ENCODE data around the gene ZNF805.
"Not testable (repeated sequence)": the region's sequence is repeated elsewhere in the genome, so short reads cannot be mapped to it uniquely, and the experiment has no call there.

Gene ZNF805

GRCh38 chr19:57240311-57241090 is at the start of gene ZNF805:
TSS of gene ZNF805 (plus strand) at chr19:57240632. CDS start at chr19:57240892, 260 bp downstream.
- peak; percentile 64 for DNase-seq (ENCODE audit: low read depth)

- DNase-seq (ENCODE audit: low read depth): peak; percentile 46
Observed at GRCh38 chr19:57191141-57192076, 49.0 kb upstream of the ZNF805 start, which contains the start of gene ZNF264. TSS of gene ZNF264 (plus strand) at chr19:57191500. CDS start at chr19:57191914, 414 bp downstream.

DNA sequence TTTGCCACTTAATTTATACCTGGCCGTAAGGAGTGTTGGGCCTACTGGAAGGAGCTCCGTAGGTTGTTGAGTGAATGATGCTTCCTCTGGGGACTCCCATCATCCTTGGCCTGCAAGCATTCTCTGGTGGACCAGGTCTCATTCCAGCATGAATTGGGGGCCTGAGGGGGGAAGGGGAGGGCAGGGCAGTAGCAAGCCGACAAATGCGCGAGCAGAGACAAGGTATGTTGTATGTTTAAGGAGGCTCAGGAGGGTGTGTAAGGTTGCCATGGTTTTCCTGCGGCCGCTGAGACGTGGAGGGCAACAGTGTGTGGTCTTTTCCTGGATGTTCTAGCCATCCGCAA is 48.4 kb upstream of the ZNF805 start:
- DNase-seq (ENCODE audit: low read depth): no peak

- DNase-seq (ENCODE audit: low read depth): no peak
Observed at GRCh38 chr19:57192993-57193392, 47.4 kb upstream of the ZNF805 start.

DNA sequence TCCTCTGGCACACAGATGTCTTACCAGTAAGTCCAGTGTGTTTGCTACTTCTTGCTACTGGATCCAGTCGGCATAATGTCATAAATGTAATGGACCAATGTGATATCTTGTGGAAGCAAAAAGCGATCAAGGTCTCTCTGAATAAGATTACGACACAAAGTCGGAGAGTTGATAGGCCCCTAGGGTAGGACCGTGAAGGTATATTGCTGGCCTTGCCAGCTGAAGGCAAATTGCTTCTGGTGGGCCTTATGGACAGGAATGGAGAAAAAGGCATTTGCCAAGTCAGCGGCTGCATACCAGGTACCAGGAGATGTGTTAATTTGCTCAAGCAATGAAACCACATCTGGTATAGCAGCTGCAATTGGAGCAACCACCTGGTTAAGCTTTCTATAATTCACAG is 42.6 kb upstream of the ZNF805 start:
- not testable (repeated sequence) for DNase-seq (ENCODE audit: low read depth)

- no peak for DNase-seq (ENCODE audit: low read depth)
Observed at GRCh38 chr19:57202160-57202559, 38.3 kb upstream of the ZNF805 start.

GRCh38 chr19:57210381-57210780 is 30.1 kb upstream of the ZNF805 start:
- no peak for DNase-seq (ENCODE audit: low read depth)

DNA sequence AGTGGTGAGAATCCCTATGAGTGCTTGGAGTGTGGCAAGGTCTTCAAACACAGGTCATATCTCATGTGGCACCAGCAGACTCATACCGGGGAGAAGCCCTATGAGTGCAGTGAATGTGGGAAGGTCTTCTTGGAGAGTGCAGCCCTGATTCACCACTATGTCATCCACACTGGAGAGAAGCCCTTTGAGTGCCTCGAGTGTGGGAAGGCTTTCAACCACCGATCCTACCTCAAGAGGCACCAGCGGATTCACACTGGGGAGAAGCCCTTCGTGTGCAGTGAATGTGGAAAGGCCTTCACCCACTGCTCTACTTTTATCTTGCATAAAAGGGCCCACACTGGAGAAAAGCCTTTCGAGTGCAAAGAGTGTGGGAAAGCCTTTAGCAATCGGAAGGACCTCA is 28.3 kb upstream of the ZNF805 start:
- DNase-seq (ENCODE audit: low read depth): no peak

- no peak for DNase-seq (ENCODE audit: low read depth)
Observed at GRCh38 chr19:57227502-57227901, 12.9 kb upstream of the ZNF805 start.

DNA sequence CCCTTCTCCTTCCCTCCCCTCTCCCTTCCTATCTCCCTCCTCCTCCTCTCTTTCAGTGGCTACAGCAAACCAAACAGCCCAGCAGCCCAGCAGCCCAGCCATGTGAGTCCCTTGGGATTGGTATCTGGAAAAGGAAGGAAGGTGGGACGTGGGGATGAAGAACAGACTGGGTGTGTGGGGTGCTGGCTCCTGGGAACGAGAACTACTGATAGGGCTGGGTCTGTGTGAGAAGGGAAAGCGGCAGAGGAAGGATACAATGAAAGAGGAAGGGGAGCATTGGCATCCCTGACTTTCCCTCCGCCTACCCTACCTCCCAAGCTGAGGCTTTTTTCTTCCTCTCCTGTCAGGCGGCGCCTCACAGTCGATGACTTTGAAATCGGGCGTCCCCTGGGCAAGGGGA is 8.7 kb upstream of the ZNF805 start:
- DNase-seq (ENCODE audit: low read depth): no peak

DNA sequence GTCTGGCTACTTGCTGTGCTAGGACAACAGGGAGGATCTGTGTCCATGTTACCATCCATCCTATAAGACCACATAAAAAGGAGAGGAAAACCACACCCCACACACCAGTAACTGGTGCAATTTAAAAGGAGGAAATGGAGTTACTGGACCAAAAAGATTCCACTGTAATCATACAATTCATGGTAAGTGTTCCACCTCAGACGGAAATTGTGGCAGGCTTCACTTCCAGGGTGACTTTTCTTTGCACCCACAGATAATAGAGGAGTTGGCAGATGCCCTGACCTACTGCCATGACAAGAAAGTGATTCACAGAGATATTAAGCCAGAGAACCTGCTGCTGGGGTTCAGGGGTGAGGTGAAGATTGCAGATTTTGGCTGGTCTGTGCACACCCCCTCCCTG is 7.2 kb upstream of the ZNF805 start:
- no peak for DNase-seq (ENCODE audit: low read depth)

GRCh38 chr19:57239982-57240310 is 486 bp upstream of the ZNF805 start:
- DNase-seq (ENCODE audit: low read depth): no peak

DNA sequence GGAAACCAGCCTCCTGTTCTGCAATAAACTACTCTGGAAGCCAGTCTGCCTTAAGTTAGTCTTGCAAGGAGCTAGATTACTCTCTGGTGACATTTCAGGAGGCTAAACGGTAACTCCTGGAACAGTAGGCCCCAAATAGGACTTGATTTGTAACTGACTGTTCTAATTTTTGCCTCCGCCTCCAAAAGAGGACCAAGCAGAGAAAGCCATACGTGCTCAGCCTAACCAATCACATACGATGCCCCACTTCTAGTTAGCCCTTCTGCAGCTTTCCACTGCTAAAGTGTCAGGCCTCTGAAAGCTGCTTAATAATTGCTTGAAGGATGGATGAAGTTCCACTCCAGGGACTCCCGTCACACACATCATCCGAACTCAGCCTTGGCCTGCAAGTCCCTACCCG is 744 bp downstream of the ZNF805 start:
- no peak for DNase-seq (ENCODE audit: low read depth)

GRCh38 chr19:57242821-57243220 is 2.4 kb downstream of the ZNF805 start:
- DNase-seq (ENCODE audit: low read depth): no peak

DNA sequence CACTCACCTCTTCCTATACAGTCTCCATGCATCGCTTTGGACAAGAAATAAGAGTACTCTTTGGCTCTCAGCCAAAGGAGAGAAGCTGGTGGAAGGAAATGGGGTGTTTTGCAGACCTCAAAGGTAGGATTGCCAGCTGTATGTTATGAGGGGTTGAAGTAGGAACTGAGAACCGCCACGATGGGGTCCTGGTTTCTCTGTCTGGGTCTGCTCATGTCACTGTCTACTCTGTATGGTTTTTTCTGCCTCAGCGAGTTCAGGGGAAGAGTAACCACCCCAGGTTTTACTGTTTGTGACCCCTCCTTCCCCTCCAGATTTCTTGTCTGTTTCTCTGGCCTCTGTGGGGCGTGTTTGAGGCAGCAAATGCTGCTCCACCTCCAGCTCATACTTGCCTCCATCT is 4.1 kb downstream of the ZNF805 start:
- DNase-seq (ENCODE audit: low read depth): no peak

- DNase-seq (ENCODE audit: low read depth): no peak
Observed at GRCh38 chr19:57245066-57245465, 4.6 kb downstream of the ZNF805 start.

- DNase-seq (ENCODE audit: low read depth): no peak
Observed at GRCh38 chr19:57245959-57246358, 5.5 kb downstream of the ZNF805 start.

GRCh38 chr19:57248646-57249045 is 8.2 kb downstream of the ZNF805 start:
- no peak for DNase-seq (ENCODE audit: low read depth)

DNA sequence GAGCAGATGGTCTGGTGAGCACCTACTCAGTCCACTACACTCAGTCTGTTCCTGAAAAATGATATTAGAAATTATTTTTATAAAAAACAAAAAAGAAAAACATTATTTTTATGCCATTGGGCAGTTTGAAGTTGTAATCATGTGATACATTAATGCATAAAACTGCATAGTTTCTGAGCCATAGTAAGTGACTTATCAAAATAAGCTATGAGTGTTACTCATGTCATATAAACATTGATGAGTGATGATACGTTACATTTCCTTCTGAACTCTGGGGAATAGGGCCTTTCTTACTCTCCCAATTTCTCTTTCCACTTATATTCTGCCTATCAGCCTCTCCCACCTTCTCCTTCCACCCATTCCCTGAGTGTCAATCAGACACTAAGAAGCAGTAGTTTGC is 8.9 kb downstream of the ZNF805 start:
- no peak for DNase-seq (ENCODE audit: low read depth)

DNA sequence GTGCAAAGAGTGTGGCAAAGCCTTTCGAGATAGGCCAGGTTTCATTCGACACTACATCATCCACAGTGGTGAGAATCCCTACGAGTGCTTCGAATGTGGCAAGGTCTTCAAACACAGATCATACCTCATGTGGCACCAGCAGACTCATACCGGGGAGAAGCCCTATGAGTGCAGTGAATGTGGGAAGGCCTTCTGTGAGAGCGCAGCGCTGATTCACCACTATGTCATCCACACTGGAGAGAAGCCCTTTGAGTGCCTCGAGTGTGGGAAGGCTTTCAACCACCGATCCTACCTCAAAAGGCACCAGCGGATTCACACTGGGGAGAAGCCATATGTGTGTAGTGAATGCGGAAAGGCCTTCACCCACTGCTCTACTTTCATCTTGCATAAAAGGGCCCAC is 13.3 kb downstream of the ZNF805 start:
- DNase-seq (ENCODE audit: low read depth): not testable (repeated sequence)

DNA sequence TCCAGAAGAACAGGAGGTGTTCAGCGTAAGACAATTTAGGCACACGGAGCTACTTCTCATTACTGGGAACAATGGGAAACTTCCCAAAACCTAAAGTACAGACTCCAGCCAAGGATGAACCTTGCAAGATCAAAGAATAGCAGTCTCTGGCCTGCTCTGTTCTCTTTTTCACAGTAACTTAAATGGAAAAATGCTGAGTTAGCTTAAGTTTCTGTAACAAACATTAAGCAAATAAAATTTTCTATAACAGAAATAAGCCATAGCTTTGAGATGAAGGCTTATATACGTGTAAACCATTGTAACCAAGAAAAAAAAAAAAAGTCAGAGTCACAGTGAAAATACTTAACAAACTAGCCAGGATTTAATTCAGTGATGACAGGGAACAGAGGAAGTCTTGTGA is 21.6 kb downstream of the ZNF805 start:
- DNase-seq (ENCODE audit: low read depth): no peak

DNA sequence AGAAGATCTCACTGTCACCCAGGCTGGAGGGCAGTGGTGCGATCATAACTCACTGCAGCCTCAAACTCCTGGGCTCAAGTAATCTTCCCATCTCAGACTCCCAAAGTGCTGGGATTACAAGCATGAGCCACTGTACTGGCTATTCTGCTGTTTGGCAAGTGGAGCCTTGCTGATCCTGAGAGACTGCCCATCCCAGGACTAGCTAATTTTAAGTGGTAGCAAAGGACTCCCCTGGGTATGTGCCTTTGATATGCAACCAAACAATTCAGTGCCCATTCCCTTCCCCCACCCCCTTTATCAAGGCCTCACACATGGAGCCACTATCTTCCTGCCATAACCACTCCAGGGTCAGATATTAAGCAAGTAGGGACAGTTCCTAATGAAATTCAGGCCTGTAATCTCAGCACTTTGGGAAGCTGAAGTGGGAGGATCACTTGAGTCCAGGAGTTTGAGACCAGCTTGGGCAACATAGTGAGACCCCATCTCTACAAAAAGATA is 22.9 kb downstream of the ZNF805 start:
- DNase-seq (ENCODE audit: low read depth): no peak

DNA sequence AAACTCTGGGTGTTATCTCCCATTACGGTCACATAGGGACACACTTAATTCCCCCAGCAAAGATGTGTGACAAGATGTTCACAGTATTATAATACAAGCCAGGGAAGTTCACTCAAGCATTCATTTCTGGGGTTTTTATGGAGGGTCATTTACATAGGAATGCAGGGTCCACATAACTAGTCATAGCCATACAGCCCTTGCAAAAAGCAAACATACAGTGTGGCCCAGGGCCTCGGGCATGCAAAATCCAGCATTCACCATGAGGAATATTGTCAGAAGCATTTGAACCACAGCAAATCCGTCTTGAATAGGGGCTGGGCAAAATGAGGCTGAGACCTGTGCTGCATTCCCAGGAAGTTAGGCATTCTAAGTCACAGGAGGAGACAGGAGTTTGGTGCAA is 26.9 kb downstream of the ZNF805 start:
- no peak for DNase-seq (ENCODE audit: low read depth)

All from HS-5 (cell line).